ENCODE measurements around the gene SRGAP2B.
"Not testable (repeated sequence)": the region's sequence is repeated elsewhere in the genome, so short reads cannot be mapped to it uniquely, and the experiment has no call there.

SRGAP2B gene

GRCh38 chr1:145103294-145103693 lies 8.2 kb upstream of the SRGAP2B start:
- not testable (repeated sequence) for H3K4me1 ChIP-seq (ENCODE audit: control insufficient read depth, low read length); H3K79me2 ChIP-seq (ENCODE audit: control insufficient read depth, low read length); H3K9me3 ChIP-seq (ENCODE audit: control insufficient read depth, insufficient read depth, low read length); H3K27me3 ChIP-seq (ENCODE audit: control insufficient read depth, low read length); H3F3A ChIP-seq (ENCODE audit: control insufficient read depth, insufficient read depth); H3K4me2 ChIP-seq (ENCODE audit: low read length); H3K4me3 ChIP-seq (ENCODE audit: low read length); H3K27ac ChIP-seq (ENCODE audit: low read depth, low read length); H3K36me3 ChIP-seq (ENCODE audit: control insufficient read depth, low read length); H4K20me1 ChIP-seq (ENCODE audit: control insufficient read depth, insufficient read depth, low read depth, low read length); H3K9me2 ChIP-seq (replicated peaks; ENCODE audit: control insufficient read depth, low read length)

- H3K4me3 ChIP-seq (ENCODE audit: low read length); H3K4me1 ChIP-seq (ENCODE audit: control insufficient read depth, low read length); H3K9me2 ChIP-seq (replicated peaks; ENCODE audit: control insufficient read depth, low read length); H3F3A ChIP-seq (ENCODE audit: control insufficient read depth, insufficient read depth); H3K36me3 ChIP-seq (ENCODE audit: control insufficient read depth, low read length); H3K27me3 ChIP-seq (ENCODE audit: control insufficient read depth, low read length); H3K79me2 ChIP-seq (ENCODE audit: control insufficient read depth, low read length); H3K9me3 ChIP-seq (ENCODE audit: control insufficient read depth, insufficient read depth, low read length); H4K20me1 ChIP-seq (ENCODE audit: control insufficient read depth, insufficient read depth, low read depth, low read length); H3K4me2 ChIP-seq (ENCODE audit: low read length); H3K27ac ChIP-seq (ENCODE audit: low read depth, low read length): not testable (repeated sequence)
Measured at GRCh38 chr1:145101725-145102124, 6.6 kb upstream of the SRGAP2B start.

DNA sequence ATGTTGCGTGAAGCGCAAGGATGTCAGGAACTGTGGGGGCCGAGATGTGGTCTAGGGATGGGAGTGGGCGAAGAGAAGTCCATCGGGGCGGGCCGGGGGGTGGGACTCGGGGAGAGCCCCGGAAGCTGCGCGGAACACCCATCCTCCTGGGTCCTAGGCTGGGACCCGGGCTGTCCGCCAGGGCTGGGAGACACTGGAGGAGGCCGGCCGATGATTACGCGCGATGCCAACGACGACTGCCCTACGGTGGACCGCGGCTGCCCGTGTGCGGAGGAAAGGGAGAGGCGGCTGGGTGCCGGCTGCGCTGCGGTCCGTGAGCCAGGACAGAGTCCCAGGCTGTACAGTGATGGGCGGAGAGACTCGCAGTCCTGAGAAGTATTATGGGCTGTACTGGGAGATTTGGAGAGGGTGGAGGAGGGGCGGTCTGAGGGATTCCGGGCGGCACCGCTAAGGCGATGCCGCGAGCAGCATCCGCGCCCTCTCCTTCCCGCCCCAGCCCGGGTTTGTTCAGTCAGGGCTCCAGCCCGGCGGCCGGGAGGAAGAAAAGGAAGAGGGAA lies 395 bp downstream of the SRGAP2B start:
- not testable (repeated sequence) for H3K36me3 ChIP-seq (ENCODE audit: control insufficient read depth, low read length); H3K4me2 ChIP-seq (ENCODE audit: low read length); H3K9me2 ChIP-seq (replicated peaks; ENCODE audit: control insufficient read depth, low read length); H4K20me1 ChIP-seq (ENCODE audit: control insufficient read depth, insufficient read depth, low read depth, low read length); H3K79me2 ChIP-seq (ENCODE audit: control insufficient read depth, low read length); H3K27ac ChIP-seq (ENCODE audit: low read depth, low read length); H3K27me3 ChIP-seq (ENCODE audit: control insufficient read depth, low read length); H3K4me1 ChIP-seq (ENCODE audit: control insufficient read depth, low read length); H3K9me3 ChIP-seq (ENCODE audit: control insufficient read depth, insufficient read depth, low read length); H3F3A ChIP-seq (ENCODE audit: control insufficient read depth, insufficient read depth)
- H3K4me3 ChIP-seq (ENCODE audit: low read length), result peak overlapping the region; percentile 53; the same call in 1 of the 2 replicates

DNA sequence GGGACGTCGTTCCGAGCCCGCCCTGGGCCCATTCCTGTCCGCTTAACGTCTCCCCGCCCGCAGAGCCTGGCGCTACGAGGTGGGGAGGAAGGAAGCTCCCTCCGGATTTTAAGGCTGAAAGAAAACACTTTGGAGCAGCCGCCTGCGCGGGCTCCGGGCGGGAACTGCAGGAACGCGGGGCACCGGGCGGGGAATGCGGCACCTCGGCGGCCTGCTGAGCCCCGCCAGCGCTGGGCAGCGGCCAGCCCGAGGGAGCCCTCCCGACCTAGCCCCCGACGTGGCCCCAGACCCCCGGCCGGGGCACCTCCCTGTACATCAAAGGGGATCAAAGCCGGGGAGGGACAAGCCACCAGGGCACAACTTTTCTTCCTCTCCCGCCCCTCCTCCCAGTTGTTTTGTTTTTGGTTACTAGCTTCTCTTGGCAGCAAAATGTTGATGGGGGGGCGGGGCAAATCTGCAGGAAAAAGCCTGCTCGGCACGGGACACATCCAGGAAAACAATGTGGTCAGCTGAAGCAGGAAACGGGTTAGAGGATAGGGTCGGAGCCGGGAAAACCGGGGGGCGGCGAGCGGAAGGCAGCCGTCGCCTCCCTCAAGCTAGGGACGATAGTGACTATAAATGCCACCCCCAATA lies 1.5 kb downstream of the SRGAP2B start:
- H3K4me3 ChIP-seq (ENCODE audit: low read length), result peak overlapping the region; percentile 49
- not testable (repeated sequence) for H3K9me3 ChIP-seq (ENCODE audit: control insufficient read depth, insufficient read depth, low read length); H3F3A ChIP-seq (ENCODE audit: control insufficient read depth, insufficient read depth); H3K27me3 ChIP-seq (ENCODE audit: control insufficient read depth, low read length); H3K9me2 ChIP-seq (replicated peaks; ENCODE audit: control insufficient read depth, low read length); H3K79me2 ChIP-seq (ENCODE audit: control insufficient read depth, low read length); H3K27ac ChIP-seq (ENCODE audit: low read depth, low read length); H3K4me1 ChIP-seq (ENCODE audit: control insufficient read depth, low read length); H3K36me3 ChIP-seq (ENCODE audit: control insufficient read depth, low read length); H4K20me1 ChIP-seq (ENCODE audit: control insufficient read depth, insufficient read depth, low read depth, low read length)
- peak overlapping the region; percentile 48 for H3K4me2 ChIP-seq (ENCODE audit: low read length)

- H3K4me1 ChIP-seq (ENCODE audit: control insufficient read depth, low read length); H3K4me2 ChIP-seq (ENCODE audit: low read length); H3F3A ChIP-seq (ENCODE audit: control insufficient read depth, insufficient read depth); H3K27ac ChIP-seq (ENCODE audit: low read depth, low read length); H3K9me2 ChIP-seq (replicated peaks; ENCODE audit: control insufficient read depth, low read length); H3K79me2 ChIP-seq (ENCODE audit: control insufficient read depth, low read length); H4K20me1 ChIP-seq (ENCODE audit: control insufficient read depth, insufficient read depth, low read depth, low read length); H3K27me3 ChIP-seq (ENCODE audit: control insufficient read depth, low read length); H3K9me3 ChIP-seq (ENCODE audit: control insufficient read depth, insufficient read depth, low read length); H3K4me3 ChIP-seq (ENCODE audit: low read length); H3K36me3 ChIP-seq (ENCODE audit: control insufficient read depth, low read length): not testable (repeated sequence)
Measured at GRCh38 chr1:145082483-145083255, 12.5 kb downstream of the SRGAP2B start.

DNA sequence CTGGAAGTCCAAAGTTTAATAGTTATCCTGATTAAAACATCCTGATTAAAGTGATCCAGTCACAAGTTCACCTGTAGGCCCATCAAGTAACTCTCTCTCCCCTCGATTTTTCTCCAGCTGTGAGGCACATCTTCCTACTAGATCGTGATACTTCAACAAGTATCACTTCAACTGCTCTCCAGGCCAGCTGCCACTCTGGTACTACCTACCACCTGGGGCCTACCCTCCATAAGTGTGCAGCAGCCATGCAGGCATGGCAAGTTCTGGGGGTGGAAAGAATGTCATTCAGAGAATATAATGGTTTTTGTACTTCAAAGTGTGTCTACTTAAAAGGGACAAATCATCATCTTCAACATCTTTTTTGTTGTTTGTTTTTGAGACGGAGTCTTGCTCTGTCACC lies 14.9 kb downstream of the SRGAP2B start:
- not testable (repeated sequence) for H3K27me3 ChIP-seq (ENCODE audit: control insufficient read depth, low read length); H3K9me3 ChIP-seq (ENCODE audit: control insufficient read depth, insufficient read depth, low read length); H3K4me3 ChIP-seq (ENCODE audit: low read length); H3K4me1 ChIP-seq (ENCODE audit: control insufficient read depth, low read length); H3K27ac ChIP-seq (ENCODE audit: low read depth, low read length); H4K20me1 ChIP-seq (ENCODE audit: control insufficient read depth, insufficient read depth, low read depth, low read length); H3F3A ChIP-seq (ENCODE audit: control insufficient read depth, insufficient read depth); H3K9me2 ChIP-seq (replicated peaks; ENCODE audit: control insufficient read depth, low read length); H3K4me2 ChIP-seq (ENCODE audit: low read length); H3K79me2 ChIP-seq (ENCODE audit: control insufficient read depth, low read length); H3K36me3 ChIP-seq (ENCODE audit: control insufficient read depth, low read length)

- H3K9me2 ChIP-seq (replicated peaks; ENCODE audit: control insufficient read depth, low read length); H3K27ac ChIP-seq (ENCODE audit: low read depth, low read length); H4K20me1 ChIP-seq (ENCODE audit: control insufficient read depth, insufficient read depth, low read depth, low read length); H3F3A ChIP-seq (ENCODE audit: control insufficient read depth, insufficient read depth); H3K27me3 ChIP-seq (ENCODE audit: control insufficient read depth, low read length); H3K36me3 ChIP-seq (ENCODE audit: control insufficient read depth, low read length); H3K4me2 ChIP-seq (ENCODE audit: low read length); H3K4me1 ChIP-seq (ENCODE audit: control insufficient read depth, low read length); H3K4me3 ChIP-seq (ENCODE audit: low read length); H3K9me3 ChIP-seq (ENCODE audit: control insufficient read depth, insufficient read depth, low read length); H3K79me2 ChIP-seq (ENCODE audit: control insufficient read depth, low read length): not testable (repeated sequence)
Measured at GRCh38 chr1:145079737-145080136, 15.4 kb downstream of the SRGAP2B start.

DNA sequence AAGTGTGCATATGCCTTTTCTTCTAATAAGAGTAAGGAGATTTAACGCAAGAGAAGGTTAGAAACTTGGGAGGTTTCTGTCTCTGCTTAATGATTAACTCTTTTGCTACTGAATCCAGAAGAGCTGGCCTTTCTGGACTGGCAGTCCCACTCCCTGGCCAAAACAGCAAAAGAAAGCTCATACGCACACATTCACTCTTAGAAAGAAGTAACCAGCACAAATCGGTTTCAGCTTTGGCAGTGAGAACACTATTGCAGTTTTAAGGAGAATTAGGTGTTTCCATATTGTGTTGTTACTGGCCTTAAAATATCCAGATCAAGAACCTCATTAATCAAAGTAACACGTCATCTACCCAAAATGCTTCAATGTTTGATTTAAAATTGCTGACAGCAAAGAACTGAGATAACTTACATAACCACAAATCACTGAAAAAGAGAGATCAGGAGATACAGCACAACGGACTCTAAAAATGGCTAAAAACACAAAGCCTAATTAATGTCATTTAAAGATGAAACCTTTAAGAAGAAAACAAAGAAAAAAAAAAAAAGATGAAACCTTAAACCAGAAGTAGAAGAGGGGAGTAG lies 16.2 kb downstream of the SRGAP2B start:
- not testable (repeated sequence) for H3F3A ChIP-seq (ENCODE audit: control insufficient read depth, insufficient read depth); H3K4me1 ChIP-seq (ENCODE audit: control insufficient read depth, low read length); H3K27me3 ChIP-seq (ENCODE audit: control insufficient read depth, low read length); H3K79me2 ChIP-seq (ENCODE audit: control insufficient read depth, low read length); H3K9me3 ChIP-seq (ENCODE audit: control insufficient read depth, insufficient read depth, low read length); H4K20me1 ChIP-seq (ENCODE audit: control insufficient read depth, insufficient read depth, low read depth, low read length); H3K27ac ChIP-seq (ENCODE audit: low read depth, low read length); H3K4me2 ChIP-seq (ENCODE audit: low read length); H3K9me2 ChIP-seq (replicated peaks; ENCODE audit: control insufficient read depth, low read length); H3K4me3 ChIP-seq (ENCODE audit: low read length); H3K36me3 ChIP-seq (ENCODE audit: control insufficient read depth, low read length)

Measured in DOHH2 (cell line).